Activated naive CD4-positive, alpha-beta T cell treated with anti-CD3 and anti-CD28 coated beads, Interleukin-2, amount 50 U/mL, for 16 hours (primary cell): Measurements from ENCODE around the gene MORN3.
"Not testable (repeated sequence)": the region's sequence is repeated elsewhere in the genome, so short reads cannot be mapped to it uniquely, and the experiment has no call there.

ENCODE experiments used
- DNase-seq: peaks from one replicate; pipeline ENCODE4 v3.0.0-alpha.2; 2020

The MORN3 gene, protein sequence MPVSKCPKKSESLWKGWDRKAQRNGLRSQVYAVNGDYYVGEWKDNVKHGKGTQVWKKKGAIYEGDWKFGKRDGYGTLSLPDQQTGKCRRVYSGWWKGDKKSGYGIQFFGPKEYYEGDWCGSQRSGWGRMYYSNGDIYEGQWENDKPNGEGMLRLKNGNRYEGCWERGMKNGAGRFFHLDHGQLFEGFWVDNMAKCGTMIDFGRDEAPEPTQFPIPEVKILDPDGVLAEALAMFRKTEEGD

DNA sequence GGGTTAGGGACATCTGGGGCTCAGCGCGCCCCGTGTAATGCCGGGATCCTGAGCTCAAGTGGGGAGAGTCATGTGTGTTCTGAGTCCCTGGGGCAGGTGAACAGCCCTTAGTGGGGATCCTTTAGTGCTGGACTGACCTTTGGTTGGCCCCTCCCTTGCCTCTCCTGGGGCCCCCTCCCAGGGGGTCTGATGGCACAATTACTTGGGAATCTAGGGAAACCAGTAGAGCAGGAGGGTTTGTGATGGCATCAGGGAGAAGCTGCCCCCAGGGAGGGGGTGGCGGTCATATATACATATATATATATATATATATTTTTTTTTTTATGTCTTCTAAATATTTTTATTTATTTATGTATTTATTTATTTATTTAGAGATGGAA lies at the start of gene MORN3:
TSS of gene MORN3 (minus strand) at position 134 of the 380 bp plus-strand sequence. CDS start 171 bp downstream, outside the sequence.
- no peak for DNase-seq

DNA sequence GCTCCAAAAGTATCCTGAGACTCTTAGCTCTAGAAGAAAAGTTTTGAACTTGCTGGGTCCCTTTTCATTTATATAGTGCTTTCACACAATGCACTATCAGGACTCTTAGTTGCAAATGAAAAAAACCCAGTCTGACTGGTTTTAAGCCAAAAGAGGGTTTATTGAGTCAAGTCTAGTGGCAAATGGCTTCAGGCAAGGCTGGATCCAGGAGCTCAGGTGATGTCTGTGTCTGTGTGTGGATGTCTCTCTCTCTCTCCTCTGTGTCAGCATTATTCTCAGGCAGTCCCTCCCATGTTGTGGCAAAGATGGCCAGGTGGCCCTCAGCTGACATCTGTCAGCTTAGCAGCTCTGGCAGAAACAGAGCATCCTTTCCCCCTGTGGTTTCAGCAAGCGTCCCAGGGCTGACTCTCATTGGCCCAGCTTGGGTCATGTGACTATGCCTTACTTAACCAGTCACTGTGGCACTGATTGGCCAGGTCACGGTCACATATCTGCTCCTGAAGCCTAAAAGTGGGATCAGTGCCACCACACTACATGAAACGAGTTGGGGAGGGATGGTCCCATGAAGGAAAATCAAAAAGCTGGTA lies 49.3 kb upstream of the MORN3 start:
- no peak for DNase-seq

DNA sequence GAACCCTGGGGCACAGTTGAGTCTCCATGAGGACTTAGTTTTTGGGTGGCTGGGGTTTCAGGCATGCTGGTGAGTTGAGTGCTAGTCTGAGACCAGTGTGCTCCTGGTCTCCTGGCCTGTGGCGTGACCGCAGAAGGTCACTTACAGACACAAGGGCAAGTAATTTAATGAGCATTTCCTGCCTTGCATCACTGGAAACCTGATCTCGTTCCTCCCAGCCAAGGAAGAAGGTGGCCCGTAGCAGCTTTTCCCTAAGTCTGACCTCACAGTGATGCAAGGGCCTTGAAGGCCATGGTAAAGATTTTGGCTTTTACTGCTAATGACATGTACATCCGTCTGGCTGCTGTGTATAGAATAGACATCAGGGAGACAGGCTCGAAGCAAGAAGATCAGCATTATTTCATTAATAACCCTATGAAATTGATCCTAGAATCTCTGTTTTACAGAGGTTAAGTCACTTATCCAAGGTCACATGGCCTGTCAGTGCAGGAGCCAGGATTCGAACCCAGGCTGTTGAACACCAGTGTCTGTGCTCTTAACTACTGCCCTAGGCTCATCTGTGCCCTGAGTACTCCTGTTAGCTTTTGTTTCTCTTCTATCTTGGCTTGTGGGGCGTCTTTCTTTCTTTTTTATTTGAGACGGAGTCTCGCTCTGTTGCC lies 47.7 kb upstream of the MORN3 start:
- DNase-seq, result no peak

DNA sequence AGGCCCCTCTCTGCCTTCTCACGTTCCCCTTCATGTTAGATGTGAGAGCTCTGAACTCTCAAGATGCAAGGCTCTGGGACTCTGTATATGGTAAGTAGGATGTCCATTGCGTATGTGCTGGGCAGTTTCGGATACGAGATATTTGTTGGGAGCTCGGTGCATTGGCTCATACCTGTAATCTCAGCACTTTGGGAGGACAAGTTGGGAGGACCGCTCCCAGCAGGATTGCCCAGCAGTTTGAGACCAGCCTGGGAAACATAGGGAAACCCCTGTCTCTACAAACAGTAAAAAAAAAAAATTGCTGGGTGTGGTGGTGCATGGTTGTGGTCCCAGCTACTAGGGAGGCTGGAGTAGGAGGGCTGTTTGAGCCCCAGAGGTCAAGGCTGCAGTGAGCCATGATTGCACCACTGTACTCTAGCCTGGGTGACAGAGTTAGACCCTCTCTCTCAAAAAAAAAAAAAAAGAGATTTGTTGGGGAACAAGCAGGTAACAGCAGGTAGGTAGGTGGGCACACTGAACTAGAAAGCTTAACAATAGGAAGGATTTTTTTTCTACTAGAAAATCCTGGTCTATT lies 46.5 kb upstream of the MORN3 start:
- DNase-seq, result no peak

DNA sequence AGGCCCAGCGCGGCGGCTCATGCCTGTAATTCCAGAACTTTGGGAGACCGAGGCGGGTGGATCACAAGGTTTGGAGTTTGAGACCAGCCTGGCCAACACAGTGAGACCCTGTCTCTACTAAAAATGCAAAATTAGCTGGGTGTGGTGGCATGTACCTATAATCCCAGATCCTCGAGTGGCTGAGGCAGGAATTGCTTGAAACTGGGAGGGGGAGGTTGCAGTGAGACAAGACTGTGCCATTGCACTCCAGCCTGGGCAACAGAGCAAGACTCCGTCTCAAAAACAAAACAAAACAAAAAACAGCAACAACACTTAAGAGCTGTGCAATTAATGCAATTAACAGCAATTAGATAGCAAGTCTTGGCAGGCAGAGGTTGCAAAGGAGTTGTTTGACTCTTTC lies 45.6 kb upstream of the MORN3 start:
- DNase-seq, result not testable (repeated sequence)

DNA sequence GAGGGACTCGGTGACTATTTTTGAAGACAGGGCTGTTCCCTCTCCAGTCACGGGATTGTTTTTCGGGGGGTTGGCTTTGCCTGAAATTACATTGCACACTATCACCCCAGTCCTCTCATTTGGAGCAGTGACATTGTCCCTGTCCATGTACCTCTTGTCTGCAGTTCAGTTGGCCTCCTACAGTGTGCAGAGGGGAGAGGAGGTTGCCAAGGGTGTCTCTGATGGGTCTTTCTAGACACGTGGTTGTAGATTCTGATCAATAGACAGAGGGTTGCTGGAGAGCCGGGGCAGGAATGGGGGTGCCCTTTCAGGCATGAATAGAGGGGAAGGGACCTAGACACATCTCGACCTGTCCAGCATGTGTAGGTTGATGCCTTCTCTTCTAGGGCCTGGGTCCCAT lies 44.3 kb upstream of the MORN3 start:
- no peak for DNase-seq

DNA sequence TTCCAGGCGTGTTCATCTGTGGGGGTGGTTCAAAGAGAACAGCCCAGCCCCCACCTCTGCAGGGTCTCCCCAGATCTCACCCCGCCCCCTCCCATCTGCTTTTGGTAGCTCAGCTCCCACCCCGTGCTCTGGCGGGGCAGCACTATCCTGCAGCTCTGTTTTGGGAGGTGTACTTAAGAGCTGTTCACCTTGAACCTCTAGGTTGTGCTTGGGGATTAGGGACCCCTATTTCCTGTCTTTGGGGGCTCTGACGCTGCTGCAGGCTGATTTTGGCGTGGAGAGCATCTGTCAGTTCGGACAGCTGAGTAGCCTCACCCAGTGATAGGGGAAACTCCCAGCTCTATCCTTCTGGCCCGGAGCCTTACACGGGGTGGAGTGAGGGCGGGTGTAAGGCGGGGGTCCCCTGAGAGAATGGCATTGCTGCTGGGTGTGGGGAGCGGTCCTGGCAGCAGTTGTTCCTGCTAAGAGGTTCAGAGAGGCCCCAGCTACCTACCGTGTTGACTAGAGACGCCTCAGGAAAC lies 43.9 kb upstream of the MORN3 start:
- no peak for DNase-seq

DNA sequence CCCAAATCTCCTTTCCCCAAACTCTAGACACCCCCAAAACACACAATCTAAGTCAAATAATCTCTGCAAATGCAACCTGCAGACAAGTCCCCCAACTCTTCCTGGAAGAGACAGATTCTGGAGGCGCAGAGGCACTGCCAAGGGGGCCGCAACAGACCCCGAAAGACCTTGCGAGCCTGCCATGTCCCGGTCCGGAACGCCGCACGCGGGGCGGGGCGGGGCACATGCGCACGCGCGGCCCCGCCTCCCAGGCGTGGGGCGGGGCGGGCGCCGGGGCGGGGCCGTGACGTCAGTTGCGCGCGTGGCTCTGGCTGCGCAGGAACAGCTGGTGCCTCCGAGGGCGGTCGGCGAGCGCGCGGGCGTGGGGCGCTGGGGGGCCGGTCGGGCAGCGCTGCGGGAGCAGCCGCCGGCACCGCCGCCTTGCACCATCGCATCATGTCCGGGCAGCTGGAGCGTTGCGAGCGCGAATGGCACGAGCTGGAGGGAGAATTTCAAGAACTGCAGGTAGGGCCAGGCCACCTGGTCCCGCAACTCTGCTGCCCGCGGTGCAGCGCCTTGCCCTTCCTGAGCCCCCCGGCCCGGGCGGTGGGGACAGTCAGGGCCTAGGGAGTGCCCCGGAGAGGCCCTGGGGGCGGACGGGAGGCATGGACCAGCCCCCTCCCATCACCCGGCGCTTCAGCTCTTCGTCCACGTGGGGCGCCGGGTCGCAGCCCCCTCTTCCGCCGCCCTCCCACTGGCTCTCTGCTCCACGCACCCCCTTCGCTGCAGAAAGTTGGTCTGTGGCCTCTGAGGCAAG lies 43.2 kb upstream of the MORN3 start, which contains the start of gene TMEM120B:
TSS of gene TMEM120B (plus strand) at position 292 of the 796 bp plus-strand sequence. CDS start at position 436, 144 bp downstream.
- DNase-seq, result peak; percentile 76

DNA sequence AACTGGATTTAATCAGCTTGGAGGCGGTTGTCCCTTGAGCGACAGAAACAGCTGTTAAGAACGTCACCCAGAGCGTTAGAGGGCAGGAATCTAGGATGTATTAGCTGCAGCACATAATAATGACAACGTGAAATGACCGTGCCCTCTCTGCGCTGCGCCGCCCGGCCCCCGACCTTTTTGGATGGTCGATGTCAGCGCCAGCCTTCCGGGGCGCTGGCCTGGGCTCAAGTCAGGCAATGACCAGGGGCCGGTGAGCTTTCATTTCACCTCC lies 42.7 kb upstream of the MORN3 start:
- DNase-seq, result no peak

DNA sequence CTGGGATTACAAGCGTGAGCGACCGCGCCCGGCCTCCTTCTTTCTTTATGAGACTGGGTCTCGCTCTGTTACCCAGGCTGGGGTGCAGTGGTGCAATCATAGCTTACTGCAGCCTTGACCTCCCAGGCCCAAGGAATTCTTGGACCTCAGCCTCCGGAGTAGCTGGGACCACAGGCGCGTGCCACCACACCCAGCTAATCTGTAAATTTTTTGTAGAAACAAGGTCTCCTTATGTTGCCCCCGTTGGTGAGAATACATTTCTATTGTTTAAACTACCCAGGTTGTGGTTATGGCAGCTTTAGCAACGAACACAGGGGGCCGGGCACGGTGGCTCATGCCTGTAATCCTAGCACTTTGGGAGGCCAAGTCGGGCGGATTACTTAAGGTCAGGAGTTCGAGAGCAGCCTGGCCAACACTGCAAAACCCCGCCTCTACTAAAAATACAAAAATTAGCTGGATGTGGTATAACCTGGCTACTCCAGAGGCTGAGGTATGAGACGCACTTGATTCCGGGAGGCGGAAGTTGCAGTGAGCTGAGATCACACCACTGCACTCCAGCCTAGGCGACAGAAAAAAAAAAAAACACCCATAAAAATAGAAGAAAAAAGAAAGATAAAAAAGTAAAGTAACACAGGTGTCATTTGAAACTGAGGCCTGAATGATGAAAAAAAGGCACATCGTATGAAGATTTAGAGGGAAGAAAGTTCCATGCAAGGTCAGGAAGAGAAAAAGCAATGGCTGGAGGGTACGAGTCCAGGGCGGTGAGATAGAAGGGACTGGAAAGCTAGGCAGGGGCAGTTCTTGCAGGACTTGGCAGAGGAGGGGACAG lies 42.1 kb upstream of the MORN3 start:
- DNase-seq, result no peak

DNA sequence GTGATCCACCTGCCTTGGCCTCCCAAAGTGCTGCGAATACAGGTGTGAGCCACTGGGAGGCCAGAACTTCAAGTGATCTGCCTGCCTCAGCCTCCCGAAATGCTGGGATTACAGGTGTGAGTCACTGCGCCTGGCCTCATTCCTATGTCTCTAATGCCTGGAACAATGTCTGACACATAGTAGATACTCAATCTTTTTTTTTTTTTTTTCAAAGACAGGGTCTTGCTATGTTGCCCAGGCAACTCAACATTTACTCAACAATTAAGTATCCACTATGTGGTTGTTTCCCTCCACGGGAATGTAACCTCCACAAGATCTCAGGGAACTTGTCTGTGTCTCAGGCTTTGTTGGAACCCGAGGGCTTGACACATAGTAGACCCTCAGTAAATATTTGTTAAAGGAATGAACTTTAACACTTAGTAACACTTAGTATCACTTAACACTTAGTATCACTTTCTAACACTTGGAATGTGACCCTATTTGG lies 40.1 kb upstream of the MORN3 start:
- no peak for DNase-seq

DNA sequence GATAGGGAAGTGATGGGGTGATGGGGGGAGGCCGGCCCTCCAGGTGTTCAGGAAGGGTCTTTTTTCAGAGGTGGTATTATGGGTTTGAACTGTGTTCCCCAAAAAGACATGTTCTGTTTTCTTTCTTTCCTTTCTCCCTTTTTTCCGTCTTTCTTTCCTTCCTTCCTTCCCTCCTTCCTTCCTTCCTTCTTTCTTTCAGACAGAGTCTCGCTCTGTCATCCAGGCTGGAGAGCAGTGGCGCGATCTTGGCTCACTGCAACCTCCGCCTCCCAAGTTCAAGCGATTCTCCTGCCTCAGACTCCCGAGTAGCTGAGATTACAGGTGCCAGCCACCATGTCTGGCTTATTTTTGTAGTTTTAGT lies 39.6 kb upstream of the MORN3 start:
- DNase-seq, result not testable (repeated sequence)

DNA sequence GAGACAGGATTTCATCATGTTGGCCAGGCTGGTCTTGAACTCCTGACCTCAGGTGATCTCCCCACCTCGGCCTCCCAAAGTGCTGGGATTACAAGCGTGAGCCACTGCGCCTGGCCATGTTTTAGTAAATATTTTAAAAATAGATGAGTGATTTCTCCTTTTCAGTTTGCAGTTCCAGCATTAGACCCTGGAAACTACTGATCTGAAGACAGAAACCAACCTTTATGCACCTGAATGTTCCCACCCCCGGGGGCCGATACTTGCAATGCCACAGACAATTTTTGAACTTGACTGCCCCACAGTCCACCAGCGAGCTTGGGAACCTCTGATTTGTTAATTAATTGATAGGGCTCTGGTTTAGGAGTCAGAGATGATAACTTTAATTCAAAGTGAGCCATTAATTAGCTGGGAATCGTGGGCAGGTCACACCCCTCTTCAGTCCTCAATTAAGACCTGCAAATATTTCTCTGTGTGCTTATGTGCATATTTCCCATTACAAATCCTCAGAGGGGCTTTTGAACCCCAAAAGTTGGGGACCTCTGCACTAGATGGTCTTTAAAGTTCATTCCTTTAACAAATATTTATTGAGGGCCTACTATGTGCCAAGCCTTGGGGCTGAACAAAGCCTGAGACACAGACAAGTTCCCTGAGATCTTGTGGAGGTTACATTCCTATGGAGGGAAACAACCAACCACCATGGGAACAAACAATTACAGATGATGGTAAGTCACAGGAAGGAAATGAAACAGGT lies 39.0 kb upstream of the MORN3 start:
- DNase-seq, result no peak

DNA sequence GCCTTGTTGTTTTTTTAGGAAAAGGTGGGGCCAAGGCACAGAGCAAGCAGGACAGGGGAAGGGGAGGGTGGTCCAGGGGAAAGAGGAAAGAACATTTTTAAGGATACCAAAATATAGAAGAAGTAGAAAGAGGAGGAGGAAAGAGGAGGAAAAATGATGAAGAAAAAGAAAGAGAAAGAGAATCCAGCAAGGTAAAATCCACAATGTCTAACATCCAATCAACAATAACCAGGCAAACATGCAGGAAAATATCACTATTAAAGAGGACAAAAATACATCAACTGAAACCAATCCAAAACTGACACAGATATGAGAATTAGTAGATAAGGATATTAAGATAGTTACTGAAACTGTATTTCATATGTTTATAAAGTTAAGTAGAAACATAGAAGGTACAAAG lies 36.1 kb upstream of the MORN3 start:
- no peak for DNase-seq

DNA sequence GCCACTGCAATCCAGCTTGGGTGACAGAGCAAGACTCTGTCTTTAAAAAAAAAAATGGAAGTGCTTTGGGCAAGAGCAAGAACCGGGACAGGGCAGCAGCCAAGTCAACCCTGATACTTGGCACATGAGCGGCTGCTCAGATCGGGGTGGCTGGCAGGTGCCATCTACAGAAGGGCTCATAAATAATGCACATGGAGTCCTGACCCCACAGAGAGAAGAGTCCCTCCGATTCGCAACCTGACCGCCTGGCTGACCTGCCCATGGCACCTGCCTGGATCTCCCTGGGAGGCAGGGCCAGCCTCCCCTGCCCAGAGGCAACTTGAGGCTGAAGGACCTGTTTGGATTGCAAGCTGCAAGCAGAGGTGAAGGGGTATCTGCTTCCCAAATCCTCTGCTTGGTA lies 33.5 kb upstream of the MORN3 start:
- no peak for DNase-seq

DNA sequence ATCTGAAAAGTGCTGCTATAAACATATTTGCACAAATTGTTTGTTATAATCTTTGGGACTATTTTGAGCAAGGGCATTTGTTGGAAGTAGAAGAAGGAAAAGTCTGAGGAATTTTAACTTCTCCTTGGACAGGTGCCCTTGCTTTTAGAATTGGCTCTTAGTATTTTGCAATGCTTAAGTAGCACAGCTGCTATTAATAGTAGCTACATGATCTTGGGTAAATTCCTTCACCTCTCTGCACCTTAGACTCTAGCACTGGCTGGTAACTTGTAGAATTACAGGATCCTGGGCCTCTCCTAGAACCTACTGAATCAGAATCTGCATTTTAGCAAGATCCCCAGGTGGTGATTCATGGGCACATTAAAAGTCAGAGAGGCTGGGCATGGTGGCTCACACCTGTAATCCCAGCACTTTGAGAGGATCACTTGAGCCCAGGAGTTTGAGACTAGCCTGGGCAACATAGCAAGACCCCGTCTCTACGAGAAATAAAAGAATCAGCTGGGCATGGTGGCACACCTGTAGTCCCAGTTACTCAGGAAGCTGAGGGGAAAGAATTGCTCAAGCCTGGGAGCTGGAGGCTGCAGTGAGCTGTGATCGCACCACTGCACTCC lies 32.3 kb upstream of the MORN3 start:
- DNase-seq, result no peak

DNA sequence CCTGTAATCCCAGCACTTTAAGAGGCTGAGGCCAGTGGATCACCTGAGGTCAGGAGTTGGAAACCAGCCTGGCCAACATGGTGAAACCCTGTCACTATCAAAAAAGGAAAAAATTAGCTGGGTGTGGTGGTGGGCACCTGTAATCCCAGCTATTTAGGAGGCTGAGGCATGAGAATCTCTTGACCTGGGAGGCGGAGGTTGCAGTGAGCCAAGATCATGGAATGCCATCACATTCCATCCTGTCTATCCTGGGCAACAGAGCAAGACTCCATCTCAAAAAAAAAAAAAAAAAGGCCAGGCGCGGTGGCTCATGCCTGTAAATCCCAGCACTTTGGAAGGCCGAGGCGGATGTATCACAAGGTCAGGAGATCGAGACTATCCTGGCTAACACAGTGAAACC lies 28.4 kb upstream of the MORN3 start:
- DNase-seq, result not testable (repeated sequence)

DNA sequence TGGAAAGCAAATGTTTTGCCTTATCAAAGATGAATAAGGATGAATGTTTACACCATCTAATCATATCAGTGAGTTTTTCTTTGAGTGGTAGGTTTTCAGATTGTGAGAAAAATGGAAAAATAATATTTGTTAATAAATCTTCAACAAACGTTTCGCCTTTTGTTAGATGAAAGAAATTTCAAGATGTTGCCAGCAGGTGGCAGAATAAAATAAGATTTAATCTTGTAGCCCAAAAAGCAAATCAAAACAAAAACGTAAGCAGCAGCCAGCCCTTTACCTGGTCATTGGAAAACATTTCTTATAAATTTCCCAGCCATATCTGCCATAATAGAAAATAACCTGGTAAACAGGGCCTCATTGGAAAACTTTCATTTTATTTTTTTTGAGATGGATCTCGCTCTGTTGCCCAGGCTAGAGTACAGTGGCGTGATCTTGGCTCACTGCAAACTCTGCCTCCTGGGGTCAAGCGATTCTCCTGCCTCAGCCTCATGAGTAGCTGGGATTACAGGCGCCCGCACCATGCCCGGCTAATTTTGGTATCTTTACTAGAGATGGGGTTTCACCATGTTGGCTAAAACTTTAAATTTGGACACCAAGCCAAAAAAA lies 27.7 kb upstream of the MORN3 start:
- no peak for DNase-seq

DNA sequence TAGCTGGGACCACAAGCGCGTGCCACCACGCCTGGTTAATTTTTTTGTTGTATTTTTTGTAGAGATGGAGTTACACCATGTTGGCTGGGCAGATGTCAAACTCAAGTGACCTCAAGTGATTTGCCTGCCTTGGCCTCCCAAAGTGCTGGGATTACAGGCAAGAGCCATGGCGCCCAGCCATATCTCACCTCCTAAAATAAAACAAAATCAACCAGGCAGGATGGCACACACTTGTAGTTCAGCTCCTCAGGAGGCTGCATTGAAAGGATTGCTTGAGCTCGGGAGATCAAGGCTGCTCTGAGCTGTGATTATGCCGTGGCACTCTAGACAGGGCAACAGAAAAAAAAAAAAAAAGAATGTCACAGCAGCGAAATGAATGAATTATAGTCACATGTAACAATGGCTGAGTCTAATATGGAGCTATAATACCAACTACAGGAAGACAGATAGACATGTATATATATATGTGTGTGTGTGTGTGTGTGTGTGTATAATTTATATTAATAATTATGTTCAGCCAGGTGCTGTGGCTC lies 23.8 kb upstream of the MORN3 start:
- no peak for DNase-seq

DNA sequence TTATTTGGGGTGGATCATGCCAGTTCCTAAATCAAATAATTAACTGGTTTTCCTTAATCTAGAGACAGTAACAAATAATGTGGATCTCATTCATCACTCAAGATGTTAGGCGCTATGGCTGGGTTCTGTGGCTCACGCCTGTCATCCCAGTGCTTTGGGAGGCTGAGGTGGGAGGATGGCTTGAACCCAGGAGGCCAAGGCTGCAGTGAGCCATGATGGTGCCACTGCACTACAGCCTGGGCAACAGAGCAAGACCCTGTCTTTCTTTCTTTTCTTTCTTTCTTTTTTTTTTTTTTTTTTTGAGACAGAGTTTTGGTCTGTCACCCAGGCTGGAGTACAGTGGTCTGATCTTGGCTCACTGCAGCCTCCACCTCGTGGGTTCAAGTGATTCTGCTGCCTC lies 23.3 kb upstream of the MORN3 start:
- not testable (repeated sequence) for DNase-seq
